ENCODE data around the gene NES.

Gene NES, protein sequence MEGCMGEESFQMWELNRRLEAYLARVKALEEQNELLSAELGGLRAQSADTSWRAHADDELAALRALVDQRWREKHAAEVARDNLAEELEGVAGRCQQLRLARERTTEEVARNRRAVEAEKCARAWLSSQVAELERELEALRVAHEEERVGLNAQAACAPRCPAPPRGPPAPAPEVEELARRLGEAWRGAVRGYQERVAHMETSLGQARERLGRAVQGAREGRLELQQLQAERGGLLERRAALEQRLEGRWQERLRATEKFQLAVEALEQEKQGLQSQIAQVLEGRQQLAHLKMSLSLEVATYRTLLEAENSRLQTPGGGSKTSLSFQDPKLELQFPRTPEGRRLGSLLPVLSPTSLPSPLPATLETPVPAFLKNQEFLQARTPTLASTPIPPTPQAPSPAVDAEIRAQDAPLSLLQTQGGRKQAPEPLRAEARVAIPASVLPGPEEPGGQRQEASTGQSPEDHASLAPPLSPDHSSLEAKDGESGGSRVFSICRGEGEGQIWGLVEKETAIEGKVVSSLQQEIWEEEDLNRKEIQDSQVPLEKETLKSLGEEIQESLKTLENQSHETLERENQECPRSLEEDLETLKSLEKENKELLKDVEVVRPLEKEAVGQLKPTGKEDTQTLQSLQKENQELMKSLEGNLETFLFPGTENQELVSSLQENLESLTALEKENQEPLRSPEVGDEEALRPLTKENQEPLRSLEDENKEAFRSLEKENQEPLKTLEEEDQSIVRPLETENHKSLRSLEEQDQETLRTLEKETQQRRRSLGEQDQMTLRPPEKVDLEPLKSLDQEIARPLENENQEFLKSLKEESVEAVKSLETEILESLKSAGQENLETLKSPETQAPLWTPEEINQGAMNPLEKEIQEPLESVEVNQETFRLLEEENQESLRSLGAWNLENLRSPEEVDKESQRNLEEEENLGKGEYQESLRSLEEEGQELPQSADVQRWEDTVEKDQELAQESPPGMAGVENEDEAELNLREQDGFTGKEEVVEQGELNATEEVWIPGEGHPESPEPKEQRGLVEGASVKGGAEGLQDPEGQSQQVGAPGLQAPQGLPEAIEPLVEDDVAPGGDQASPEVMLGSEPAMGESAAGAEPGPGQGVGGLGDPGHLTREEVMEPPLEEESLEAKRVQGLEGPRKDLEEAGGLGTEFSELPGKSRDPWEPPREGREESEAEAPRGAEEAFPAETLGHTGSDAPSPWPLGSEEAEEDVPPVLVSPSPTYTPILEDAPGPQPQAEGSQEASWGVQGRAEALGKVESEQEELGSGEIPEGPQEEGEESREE (N-terminal part only)

DNA sequence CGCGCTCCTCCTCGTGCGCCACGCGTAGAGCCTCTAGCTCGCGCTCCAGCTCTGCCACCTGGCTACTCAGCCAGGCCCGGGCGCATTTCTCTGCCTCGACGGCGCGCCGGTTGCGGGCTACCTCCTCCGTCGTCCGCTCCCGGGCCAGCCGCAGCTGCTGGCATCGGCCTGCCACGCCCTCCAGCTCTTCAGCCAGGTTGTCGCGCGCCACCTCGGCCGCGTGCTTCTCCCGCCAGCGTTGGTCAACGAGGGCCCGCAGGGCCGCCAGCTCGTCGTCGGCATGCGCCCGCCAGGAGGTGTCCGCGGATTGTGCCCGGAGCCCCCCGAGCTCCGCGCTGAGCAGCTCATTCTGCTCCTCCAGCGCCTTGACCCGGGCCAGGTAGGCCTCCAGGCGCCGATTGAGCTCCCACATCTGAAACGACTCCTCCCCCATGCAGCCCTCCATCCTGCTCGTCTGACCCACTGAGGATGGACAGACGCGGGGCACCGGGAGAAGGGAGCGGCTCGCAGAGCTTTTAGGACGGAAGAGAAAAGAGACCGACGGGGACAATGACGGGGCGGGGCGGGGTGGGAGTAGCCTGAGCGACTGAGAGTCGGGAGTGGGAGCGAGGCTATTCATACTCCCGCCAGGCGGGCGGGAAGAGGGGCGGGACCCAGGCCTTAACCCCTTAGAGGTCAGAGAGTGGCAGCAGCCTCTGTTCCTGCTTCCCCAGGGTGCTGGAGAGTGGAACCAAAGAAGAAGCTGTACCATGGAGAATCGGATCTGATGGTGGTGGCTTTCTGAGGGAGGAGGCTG lies at the start of gene NES:
Gene NES, minus strand, starts transcription at position 588 of the 796 bp plus-strand sequence. Its CDS starts 143 bp downstream, at position 445.
- peak; percentile 35 for DNase-seq

DNA sequence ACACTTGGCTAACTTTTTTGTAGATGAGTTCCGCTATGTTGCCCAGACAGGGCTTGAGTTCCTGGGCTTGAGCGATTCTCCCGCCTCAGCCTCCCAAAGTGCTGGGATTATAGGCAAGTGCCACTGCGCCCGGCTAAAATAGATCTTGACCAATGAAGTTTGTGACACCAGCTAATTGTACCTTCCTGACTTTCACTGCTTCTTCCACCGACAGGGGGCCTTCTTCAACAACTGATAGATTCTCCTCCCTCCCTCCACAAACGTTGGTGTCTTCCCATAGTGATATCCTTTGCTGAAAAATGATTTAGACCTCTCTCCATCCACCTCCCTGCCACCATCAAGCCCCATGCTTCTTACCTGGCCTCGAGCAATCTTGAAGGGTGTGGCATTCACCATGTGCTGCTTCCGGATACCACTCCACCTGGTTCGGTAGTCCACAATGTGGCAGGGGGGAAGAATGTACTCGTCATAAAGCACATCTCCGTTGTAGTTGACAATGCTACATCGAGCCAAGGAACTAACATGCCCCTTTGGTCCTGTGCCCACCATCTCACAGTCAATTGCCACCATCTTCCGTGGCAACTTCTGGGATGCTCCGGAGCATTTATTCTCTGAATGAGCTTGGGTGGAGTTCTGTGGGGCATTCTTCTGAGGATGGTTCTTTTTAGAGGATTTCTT lies 49.5 kb upstream of the NES start:
- peak; percentile 73 for DNase-seq

DNA sequence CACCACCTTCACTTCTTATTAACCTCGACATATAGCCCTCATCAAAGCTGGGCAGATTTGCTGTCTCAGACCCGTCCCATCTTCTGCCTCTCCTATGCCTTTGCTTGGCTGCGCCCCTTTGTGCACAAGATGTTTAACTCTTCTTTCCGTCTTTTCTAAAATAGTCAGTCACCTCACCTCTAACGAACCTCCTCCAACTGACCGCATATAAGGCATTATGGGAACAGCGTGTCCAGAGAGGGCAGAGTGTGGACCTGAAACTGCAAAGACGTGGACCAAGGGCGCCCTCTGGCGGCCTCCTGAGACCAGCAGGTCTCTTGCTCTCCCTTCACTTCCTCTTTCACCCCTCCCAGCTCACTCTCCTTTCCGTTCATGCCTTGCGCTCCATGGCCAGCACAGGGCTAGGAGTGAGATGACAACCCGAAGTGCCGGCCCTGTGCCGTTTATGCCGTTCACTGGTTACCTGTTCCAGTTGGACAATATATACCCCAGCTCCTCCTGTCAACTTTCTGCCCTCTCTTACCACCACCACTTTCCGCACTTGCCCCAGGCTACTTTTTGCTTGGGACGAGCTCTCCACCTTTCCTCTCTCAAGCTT lies 48.6 kb upstream of the NES start:
- peak; percentile 94 for DNase-seq

DNA sequence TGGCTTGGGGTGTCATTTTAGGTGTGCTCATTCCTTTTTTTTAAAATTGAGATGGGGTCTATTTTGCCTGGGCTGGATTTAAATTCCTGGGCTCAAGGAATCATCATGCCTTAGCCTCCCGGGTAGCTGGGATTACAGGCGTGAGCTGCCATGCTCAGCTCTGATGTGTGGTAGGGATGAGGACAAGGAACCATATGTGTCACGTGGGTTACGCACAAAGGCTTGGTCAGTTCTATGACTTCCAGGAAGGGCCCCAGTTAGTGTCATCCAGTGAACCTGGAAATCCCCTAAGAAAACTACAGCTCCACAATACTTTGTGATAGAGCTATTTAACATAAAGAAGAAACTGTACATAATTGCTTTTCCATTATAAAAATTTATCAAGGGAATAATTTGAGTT lies 44.3 kb upstream of the NES start:
- DNase-seq, result peak; percentile 55

DNA sequence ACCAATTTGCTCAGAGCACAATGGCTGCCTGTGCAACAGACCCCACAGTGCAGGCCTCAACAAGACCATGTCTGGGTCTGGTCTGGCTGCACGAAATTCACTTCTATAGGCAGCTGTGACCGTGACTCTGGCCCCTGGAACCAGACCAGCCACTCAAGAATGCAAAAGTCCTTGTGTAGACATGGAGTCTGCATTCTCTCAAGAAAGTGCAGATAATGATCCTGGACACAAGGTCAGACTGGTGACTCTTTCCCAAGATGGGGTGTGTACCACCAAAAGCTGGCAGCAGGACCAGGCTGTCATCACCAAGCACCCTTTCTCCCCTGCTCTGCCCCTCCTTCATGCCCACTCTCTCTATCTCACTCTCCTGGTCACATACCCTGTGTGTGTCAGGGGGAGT lies 43.9 kb upstream of the NES start:
- DNase-seq, result no peak

DNA sequence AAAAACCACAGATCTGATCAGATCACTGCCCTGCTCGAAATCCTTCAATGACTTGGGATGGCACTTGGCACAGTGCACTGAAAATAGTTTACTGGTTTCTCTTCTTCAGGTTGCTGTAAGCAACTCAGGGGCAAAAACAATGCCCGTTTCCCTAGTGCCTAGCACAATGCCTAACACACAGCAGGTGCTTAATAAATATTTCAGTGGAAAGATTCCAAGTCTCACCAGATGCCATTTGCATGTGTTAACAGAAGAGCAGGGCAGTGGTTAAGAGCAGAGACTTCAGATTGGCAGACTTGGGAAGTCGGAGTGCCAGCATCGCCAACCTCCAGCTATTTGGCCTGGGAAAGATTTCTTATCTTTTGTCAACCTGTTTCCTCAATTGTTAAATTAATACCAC lies 40.1 kb upstream of the NES start:
- no peak for DNase-seq

DNA sequence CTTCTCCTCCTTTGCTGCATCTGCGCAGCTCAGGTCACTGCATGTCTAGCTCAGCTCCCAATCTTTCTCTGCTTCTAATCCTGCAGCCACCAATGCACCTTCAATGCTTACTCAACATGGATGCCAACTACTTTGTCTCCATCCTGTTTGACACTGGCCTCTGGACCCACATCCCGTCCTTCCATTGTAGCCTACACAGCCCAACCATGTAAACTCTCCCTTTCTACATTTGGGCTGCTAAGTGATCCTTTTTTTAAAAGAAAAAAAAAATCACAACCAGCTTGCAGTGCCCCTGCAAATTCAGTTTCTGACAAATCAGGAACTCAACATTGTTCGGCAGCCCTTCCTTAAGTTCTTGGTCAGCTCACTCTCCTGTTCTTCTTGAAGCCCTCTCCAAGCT lies 37.6 kb upstream of the NES start:
- no peak for DNase-seq

DNA sequence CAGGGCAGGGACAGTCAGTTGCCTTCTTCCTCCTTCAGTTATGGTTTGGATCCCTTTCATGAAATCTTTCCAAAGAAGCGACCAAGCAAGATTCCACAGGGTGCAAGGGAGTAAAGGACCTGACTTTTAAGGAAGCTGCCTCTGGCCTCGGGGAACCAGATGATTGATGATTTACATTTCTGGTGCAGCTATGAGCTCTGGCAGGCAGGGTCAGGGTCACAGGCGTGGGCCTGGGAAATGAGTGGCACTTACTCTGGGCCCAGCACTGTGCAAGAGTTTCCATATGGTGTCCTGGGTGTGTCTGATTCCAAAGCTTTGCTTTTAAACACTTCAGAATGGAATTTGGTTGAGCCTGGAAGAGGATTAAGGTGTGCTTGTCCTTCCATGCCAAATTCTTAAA lies 35.4 kb upstream of the NES start:
- DNase-seq, result no peak

DNA sequence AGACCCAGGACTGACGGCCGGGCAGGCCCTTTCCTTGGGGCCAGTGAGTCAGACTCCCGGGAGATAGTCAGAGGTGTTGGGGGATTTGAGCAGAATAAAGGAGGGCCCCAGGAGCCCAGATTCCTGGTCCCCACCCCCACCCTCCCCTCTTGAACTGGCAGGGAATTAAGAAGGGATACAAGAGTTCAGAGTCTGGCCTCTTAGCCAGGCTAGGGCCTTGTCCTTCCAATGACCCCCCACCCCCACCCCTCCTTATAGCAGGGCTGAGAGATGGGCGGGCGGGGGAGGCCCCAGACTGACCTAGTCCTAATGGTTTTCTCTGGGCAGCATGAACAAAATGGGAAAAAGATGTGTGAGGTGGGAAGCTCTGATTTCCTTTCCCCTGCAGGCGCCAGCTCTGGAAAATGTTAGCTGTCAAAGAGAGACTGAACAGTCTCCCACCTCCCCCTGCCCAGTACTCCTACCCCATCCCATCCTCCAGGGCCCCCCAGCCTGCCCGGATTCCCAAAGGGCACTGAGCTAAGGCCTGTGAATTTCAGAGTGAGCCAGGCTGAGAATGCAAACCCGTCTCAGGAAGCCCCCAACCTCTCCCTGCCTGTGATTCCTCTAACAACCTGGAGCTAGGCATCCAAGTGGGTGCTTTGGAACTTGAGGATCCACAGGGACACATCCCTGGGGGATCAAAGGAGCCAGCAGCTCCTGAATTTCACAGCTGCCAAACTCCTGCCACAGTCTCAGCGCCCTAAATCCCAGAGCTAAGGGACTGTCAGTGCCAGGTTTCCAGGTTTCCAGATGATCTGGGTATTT lies 34.0 kb upstream of the NES start:
- no peak for DNase-seq

DNA sequence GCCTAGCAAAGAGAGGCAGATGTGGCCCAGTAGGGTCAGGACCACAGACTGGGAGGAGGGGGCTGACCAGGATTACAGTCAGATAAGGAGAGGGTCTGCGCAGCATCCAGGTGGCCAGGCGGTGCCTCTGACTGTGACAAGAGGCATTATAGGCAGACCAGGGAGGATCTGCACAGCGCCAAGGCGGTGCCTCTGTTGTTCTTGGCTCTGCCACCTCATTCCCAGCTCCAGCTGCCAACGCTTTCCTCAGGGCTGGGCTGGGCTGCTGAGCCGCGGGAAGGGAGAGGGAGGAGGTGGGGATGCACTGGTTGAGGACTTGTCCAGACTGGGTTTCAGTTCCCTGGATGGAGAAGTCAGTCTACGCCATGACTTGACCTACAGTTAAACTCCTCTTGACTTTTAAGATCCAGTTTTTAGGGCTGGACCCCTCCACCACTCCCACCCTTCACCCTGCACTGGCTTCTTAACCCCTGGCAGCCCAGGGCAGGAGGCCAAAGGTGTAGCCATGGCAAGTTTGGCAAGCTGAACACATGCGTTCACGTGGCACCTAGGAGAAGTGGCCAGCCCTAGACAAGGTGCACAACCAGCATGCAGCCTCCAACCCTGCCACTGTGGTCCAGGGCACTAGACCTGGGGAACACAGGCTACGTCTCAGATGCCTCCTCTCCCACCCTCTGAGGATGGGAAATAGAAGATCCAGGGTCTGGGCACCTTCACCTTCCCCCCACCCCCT lies 32.7 kb upstream of the NES start:
- DNase-seq, result no peak

DNA sequence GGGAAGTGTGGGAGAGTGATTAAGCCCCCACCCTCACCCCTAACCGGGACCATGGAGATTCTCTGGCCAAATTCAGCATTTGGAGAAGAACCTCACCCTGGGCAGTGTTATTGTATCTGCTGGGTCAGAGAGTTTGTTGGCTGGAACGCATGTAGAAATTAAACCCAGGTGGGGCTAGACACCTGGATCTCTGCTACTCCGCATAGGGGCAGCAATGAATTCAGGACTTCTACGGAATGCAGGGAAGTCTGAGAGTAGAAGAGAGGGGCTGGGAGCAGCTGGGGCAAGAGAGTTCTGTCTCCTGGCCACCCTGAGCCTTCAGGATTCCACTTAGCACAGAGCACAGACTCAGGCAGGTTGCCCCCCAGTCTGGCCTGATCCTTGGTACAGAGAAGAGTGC lies 31.8 kb upstream of the NES start:
- no peak for DNase-seq

DNA sequence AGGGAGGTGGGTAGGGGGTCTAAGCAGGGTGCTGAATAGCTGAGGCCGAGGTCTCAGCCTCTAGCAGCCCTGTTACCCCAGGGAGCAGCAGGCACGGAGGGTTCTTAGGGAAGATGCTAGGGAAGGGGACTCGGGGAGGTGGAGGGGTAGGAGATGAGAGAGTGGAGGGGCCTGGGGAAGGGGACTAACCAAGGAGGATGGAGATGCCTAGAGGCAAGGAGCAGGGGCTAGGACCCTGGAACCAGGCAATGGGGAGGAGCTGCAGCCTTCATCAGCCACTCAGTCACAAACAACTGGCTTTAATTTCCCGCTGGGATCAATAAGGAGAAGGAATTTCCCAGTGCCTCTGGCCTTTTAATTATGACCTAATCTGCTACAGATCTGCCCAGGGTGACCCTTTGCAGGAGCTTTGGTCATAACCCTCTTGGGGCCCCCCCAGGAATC lies 31.0 kb upstream of the NES start:
- DNase-seq, result no peak

DNA sequence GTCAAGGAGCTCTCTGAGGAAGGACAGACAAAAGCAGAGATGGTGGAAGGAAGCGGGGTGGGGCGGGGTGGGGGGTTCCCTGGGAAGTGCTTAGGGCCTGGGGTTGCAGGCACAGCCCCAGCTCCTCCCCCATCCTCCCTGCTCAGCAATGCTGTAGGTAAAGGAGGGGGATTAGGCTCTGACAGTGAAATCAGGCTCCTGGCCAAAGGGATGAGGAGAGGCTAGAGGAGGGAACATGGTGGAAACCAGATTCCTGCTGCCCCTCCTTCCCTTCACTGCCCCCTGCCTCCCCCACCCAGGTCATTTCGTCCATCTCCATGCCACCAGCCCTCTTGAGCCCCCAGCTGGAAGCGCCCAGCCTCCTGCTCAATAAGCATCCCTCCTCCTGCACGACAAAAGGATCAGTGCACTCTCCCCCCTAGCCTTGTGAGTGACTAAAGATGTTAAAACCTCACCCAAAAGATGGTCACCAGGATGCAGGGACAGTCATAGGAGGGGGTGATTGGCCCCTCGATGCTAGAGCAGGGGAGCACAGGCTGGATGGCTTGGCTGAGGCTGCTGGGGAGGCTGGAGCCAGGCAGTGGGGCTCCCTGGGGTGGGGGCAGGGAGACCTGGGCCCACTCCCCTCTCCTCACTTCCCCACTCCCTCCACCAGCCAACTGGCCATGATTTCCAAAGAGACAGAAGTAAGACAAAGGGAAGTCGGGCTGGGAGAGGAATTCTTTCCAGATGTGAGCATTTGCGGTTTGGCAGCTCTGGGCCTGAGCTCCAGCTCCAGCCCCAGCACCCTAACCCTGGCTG lies 30.4 kb upstream of the NES start:
- no peak for DNase-seq

DNA sequence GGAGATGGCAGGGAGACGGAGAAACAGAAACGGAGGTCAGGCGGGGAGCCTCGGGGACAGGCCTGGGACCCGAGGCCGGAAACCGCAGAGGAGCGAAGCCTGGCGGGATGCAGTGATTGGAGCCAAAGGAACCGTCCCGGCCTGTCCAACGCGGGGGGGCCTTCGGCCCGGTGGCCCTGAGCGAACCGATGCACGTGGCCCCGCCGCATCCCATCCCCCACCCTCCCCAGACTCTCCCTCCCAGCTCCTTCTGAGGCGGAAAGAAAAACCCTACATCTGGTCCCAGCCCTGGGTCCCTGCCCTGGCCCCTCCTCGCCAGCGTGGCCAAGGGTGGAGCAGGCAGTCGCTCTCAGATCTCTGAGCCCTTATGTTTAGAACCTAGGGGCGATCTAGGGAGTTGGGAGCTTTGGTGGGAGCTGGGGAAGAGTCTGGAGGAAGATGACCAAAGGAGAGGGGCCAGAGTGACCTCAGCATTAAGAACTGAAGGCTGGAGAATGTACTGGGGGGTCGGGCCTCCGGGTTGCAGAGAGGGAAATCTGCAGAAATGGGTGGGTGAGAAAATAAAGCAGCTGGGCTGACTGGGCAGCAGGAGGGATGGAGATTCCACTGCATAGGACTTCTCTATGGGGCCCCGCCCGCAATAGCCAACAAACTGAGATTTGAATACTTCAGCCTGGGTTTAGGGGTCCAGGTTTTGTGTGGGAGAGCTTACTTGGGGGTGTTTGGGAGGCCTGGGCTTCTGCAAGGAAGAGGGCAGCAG lies 29.6 kb upstream of the NES start:
- no peak for DNase-seq

DNA sequence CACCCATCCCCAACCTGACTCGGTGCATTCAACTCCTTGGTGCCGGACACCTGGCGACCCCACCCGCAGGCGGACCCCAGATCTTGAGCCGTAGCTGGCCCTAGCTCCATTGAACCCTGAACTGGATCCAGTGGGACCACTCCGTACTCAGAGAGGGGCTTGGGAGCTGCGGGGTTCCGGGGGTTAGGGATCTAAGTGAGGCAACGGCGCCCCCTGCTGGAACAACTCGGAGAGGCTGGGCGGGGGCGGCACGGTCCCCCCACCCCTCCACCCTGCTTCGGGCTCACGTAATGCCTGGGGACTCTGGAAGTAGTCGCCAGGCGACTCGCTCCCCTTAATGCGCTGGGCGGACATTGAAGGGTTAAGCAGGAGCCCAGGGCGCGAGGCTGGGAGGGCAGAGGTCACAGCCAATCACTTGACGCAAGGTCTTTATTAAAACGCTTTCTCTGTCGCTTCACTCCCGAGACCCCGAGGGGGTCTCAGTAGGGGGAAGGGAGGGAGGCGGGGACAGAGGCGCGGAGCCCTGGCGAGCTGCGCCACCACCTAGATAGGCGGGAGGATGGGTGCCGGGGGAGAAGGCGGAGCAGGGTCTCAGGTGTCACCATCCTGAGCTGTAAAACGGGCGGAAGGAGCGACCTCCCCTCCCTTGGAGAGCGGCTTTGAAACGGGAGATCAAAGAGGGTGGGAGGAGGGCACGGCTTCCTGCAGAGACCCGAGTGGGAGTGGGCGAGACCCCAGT lies 28.9 kb upstream of the NES start:
- DNase-seq, result peak; percentile 75

DNA sequence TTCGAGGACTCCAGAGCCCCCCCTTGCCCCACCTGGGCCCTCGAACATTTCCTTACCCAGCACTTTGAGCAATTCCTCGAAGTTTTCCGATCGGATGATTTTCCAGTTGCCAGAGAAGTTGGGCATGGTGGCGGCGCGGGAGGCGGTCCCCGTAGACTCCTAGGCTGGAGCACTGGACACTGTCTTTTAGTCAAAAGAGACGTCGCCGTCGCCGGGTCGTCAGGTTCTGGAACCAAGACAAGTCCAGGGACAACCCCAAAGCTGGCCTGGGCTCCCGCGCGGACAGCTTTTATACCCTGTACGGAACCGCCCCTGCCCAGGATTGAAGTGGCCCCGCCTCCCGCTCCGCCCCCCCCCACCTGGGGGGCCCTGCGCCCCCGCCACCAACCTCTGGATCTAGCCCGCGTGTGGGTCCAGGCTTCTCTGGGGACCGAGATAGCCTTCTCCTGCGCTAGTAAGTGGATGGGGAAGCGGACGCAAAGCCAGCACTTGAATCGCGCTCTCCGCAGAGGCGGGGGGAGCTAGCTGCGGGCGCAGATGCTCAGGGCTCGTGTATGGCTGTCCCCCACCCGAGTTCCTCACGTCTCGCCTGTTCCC lies 28.2 kb upstream of the NES start, which contains the start of gene CRABP2:
Gene CRABP2, minus strand, starts transcription at position 263 of the 597 bp plus-strand sequence. Its CDS starts 137 bp downstream, at position 126.
- DNase-seq, result no peak

DNA sequence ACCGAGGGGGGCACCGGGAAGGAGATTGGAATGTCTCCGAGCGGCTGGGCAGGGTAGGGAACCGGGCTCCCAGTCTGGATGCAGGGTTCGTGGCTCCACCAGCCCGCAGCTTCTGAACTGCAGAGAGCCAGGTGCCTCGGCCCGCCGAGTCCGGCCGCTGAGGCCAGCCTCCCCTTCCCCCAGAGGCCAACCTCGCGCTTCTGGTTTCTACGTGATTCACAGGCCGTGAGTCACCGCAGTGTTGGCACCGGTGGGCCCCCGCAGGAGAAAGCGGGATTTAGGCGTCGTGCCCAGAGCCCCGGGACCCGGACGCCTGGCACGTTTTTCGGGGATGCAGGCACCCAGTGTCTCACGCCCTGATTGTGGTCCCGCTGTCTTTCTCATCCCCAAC lies 27.7 kb upstream of the NES start:
- DNase-seq, result peak; percentile 73

Data from suppressor macrophage treated with lipopolysaccharide for 4 hours (primary cell).